SK-N-MC (cell line): ENCODE data around the gene GINS1.

Experiments used
- DNase-seq: peaks from one replicate; pipeline ENCODE4 v3.0.0-alpha.2; 2011; ENCODE audit warnings: low read depth, low spot score
- H3K27ac ChIP-seq: fragments of 200-600 bp; sonication (generic); 2 replicates; pipeline ENCODE4 v1.5.1; 2016; ENCODE audit warnings: mixed run types
- H3K36me3 ChIP-seq: fragments of 200-600 bp; sonication (generic); 2 replicates; pipeline ENCODE4 v1.6.1; 2017; ENCODE audit warnings: antibody characterized with exemption, low read length, mixed read lengths; ENCODE audit not compliant: insufficient read depth
- H3K4me3 ChIP-seq: fragments of 200-600 bp; sonication (generic); 2 replicates; pipeline ENCODE4 v1.5.1; 2016
- H3K9ac ChIP-seq: fragments of 200-600 bp; sonication (generic); 2 replicates; pipeline ENCODE4 v1.8.0; 2017; ENCODE audit warnings: mixed run types, mixed read lengths; ENCODE audit not compliant: insufficient read length
- H3K9me3 ChIP-seq: fragments of 200-600 bp; sonication (generic); 2 replicates; pipeline ENCODE4 v1.6.1; 2017; ENCODE audit warnings: low read depth, mild to moderate bottlenecking, antibody characterized with exemption, low read length, moderate library complexity, mixed read lengths
- EZH2 ChIP-seq: fragments of 200-600 bp; sonication (generic); IDR thresholded peaks from one replicate; pipeline ENCODE4 v1.6.1; 2017; ENCODE audit warnings: antibody characterized with exemption
- FOXP2 ChIP-seq: optimal IDR thresholded peaks from 2 replicates; pipeline ENCODE3; 2011; ENCODE audit warnings: mild to moderate bottlenecking, moderate library complexity; ENCODE audit not compliant: insufficient read depth; ENCODE audit errors: extremely low read length, control extremely low read depth
- POLR2AphosphoS5 ChIP-seq: IDR thresholded peaks from 2 replicates; pipeline ENCODE4 v1.6.1; 2012; ENCODE audit warnings: mild to moderate bottlenecking, low read depth, low read length, borderline replicate concordance

Gene GINS1

GRCh38 chr20:25481235-25481917 lies 73.9 kb downstream of the GINS1 start:
- Histone ChIP-seq H3K36me3 (peaks cover 43% of the 10 kb centered on the region; the same call in 1 of the 2 replicates), H3K9me3 (no peaks in the 10 kb centered on the region), H3K4me3 (no peak overlapping the region), H3K27ac (no peak overlapping the region), H3K9ac (no peak overlapping the region)
- no peak for DNase-seq
- TF ChIP-seq POLR2AphosphoS5, result no peak

- TF ChIP-seq EZH2, result no peak
- no peak for TF ChIP-seq FOXP2
- no peak overlapping the region for H3K4me3 ChIP-seq
- H3K36me3 ChIP-seq, result peaks cover 43% of the 10 kb centered on the region; the same call in 1 of the 2 replicates
- no peak for DNase-seq
- no peaks in the 10 kb centered on the region for H3K9me3 ChIP-seq
- no peak overlapping the region for H3K9ac ChIP-seq
- no peak overlapping the region for H3K27ac ChIP-seq
Measured at GRCh38 chr20:25481918-25482253, 74.4 kb downstream of the GINS1 start.

- no peak for DNase-seq
- no peak overlapping the region for H3K9ac ChIP-seq
- H3K27ac ChIP-seq, result no peak overlapping the region
- no peak overlapping the region for H3K4me3 ChIP-seq
- H3K9me3 ChIP-seq, result no peaks in the 10 kb centered on the region
- no peak for TF ChIP-seq POLR2AphosphoS5
- TF ChIP-seq EZH2, result no peak
- H3K36me3 ChIP-seq, result peaks cover 48% of the 10 kb centered on the region
Measured at GRCh38 chr20:25483431-25484132, 76.1 kb downstream of the GINS1 start.

- no peak overlapping the region for H3K4me3 ChIP-seq
- no peak for DNase-seq
- TF ChIP-seq POLR2AphosphoS5 (no peak), EZH2 (no peak), FOXP2 (no peak)
Measured at GRCh38 chr20:25484224-25484846, 76.9 kb downstream of the GINS1 start.

GRCh38 chr20:25484911-25485511 lies 77.5 kb downstream of the GINS1 start:
- Histone ChIP-seq H3K4me3 (no peak overlapping the region), H3K9ac (no peak overlapping the region), H3K27ac (no peak overlapping the region), H3K36me3 (peaks cover 42% of the 10 kb centered on the region), H3K9me3 (no peaks in the 10 kb centered on the region)
- DNase-seq, result no peak
- TF ChIP-seq POLR2AphosphoS5 (no peak), FOXP2 (no peak), EZH2 (no peak)

More at GRCh38 chr20:25484224-25484846, 76.9 kb downstream of the GINS1 start:
- H3K9me3 ChIP-seq, result no peaks in the 10 kb centered on the region
- no peak overlapping the region for H3K9ac ChIP-seq
- H3K36me3 ChIP-seq, result peaks cover 45% of the 10 kb centered on the region
- no peak overlapping the region for H3K27ac ChIP-seq

- DNase-seq, result no peak
- Histone ChIP-seq H3K27ac (no peak overlapping the region), H3K9me3 (no peaks in the 10 kb centered on the region), H3K36me3 (peaks cover 35% of the 10 kb centered on the region), H3K9ac (no peak overlapping the region), H3K4me3 (no peak overlapping the region)
- TF ChIP-seq EZH2 (no peak), POLR2AphosphoS5 (no peak), FOXP2 (no peak)
Measured at GRCh38 chr20:25485872-25486271, 78.4 kb downstream of the GINS1 start.

- Histone ChIP-seq H3K36me3 (peaks cover 30% of the 10 kb centered on the region), H3K4me3 (no peak overlapping the region), H3K9ac (no peak overlapping the region), H3K27ac (no peak overlapping the region), H3K9me3 (no peaks in the 10 kb centered on the region)
- DNase-seq, result no peak
- TF ChIP-seq EZH2, result no peak
Measured at GRCh38 chr20:25486377-25486776, 78.9 kb downstream of the GINS1 start.

- Histone ChIP-seq H3K9me3 (no peaks in the 10 kb centered on the region), H3K9ac (no peak overlapping the region), H3K36me3 (peaks cover 24% of the 10 kb centered on the region), H3K27ac (no peak overlapping the region), H3K4me3 (no peak overlapping the region)
- TF ChIP-seq POLR2AphosphoS5 (no peak), EZH2 (no peak), FOXP2 (no peak)
- DNase-seq, result no peak
Measured at GRCh38 chr20:25487306-25487705, 79.8 kb downstream of the GINS1 start.
